HG02981 (cell line): ENCODE results near the gene MCU.
"Not testable (repeated sequence)": the region's sequence is repeated elsewhere in the genome, so short reads cannot be mapped to it uniquely, and the experiment has no call there.

ENCODE experiments used
- ATAC-seq: cut with Tn5 transposase; IDR thresholded peaks from one replicate; pipeline ENCODE4 v1.9.1; 2021; ENCODE audit warnings: mild to moderate bottlenecking, moderate library complexity; ENCODE audit not compliant: unreplicated experiment

The MCU gene

GRCh38 chr10:72888151-72888638 is 196.3 kb downstream of the MCU start:
- ATAC-seq = no peak

- ATAC-seq = no peak
These were observed 197.5 kb downstream of the MCU start for GRCh38 chr10:72889391-72889831.

GRCh38 chr10:72890086-72890485 is 198.1 kb downstream of the MCU start:
- no peak for ATAC-seq

GRCh38 chr10:72893136-72893798 is 201.3 kb downstream of the MCU start, which contains the start of gene OIT3:
TSS of gene OIT3 (plus strand) at chr10:72893739. CDS start at chr10:72893799, 60 bp downstream.
- no peak for ATAC-seq

- no peak for ATAC-seq
These were observed 203.4 kb downstream of the MCU start for GRCh38 chr10:72895236-72895850.

- ATAC-seq = no peak
These were observed 206.7 kb downstream of the MCU start for GRCh38 chr10:72898616-72899015.

GRCh38 chr10:72899545-72899944 is 207.6 kb downstream of the MCU start:
- no peak for ATAC-seq

- ATAC-seq = not testable (repeated sequence)
These were observed 212.1 kb downstream of the MCU start for GRCh38 chr10:72903941-72904446.

- no peak for ATAC-seq
These were observed 212.9 kb downstream of the MCU start for GRCh38 chr10:72904806-72905205.

- ATAC-seq = no peak
These were observed 214.5 kb downstream of the MCU start for GRCh38 chr10:72906446-72906845.

GRCh38 chr10:72910705-72911104 is 218.8 kb downstream of the MCU start:
- ATAC-seq = no peak

GRCh38 chr10:72911758-72912157 is 219.8 kb downstream of the MCU start:
- ATAC-seq = no peak

GRCh38 chr10:72912736-72913135 is 220.8 kb downstream of the MCU start:
- ATAC-seq = no peak

- no peak for ATAC-seq
These were observed 221.3 kb downstream of the MCU start for GRCh38 chr10:72913287-72913686.

GRCh38 chr10:72917201-72917600 is 225.3 kb downstream of the MCU start:
- ATAC-seq = not testable (repeated sequence)

- not testable (repeated sequence) for ATAC-seq
These were observed 225.9 kb downstream of the MCU start for GRCh38 chr10:72917803-72918332.

- no peak for ATAC-seq
These were observed 226.4 kb downstream of the MCU start for GRCh38 chr10:72918352-72918751.

GRCh38 chr10:72921147-72921683 is 229.3 kb downstream of the MCU start:
- not testable (repeated sequence) for ATAC-seq

GRCh38 chr10:72924351-72924750 is 232.4 kb downstream of the MCU start:
- no peak for ATAC-seq

- no peak for ATAC-seq
These were observed 234.1 kb downstream of the MCU start for GRCh38 chr10:72925951-72926465.

GRCh38 chr10:72927485-72927884 is 235.5 kb downstream of the MCU start:
- no peak for ATAC-seq
